ENCODE results near the gene HECTD1. TPM values are rescaled to one million over a fixed set of nuclear protein-coding genes. Genes with fewer than 3 reads are reported as not detected.

The HECTD1 gene
- total RNA-seq, 1 experiment from 2014 or later = 160 TPM

GRCh38 chr14:31109257-31109656 is 98.3 kb downstream of the HECTD1 start:
- ChIA-PET CTCF (interaction anchor here (1.0 kb wide), 1 partner anchor 129 kb away, joined by 3 read pairs; no protein-coding TSS in a partner anchor), RAD21 (ENCODE audit: low non-redundant PET in 1 of 2, low total read pairs in 2 of 2, uncharacterized antibody in 2 of 2, unreplicated experiment in 2 of 2) (no interaction called here), POLR2A (no interaction called here)
- Histone ChIP-seq H4K20me1 (ENCODE audit: insufficient read depth) (no peaks in the 10 kb centered on the region), H3K4me2 (ENCODE audit: low read length) (no peak overlapping the region), H3K27ac (ENCODE audit: low read depth, low read length) (no peak overlapping the region), H3K36me3 (ENCODE audit: control insufficient read depth in 1 of 2, insufficient read depth in 2 of 2, low read length in 2 of 2) (peaks cover 64 to 65% of the 10 kb centered on the region in 2 experiments), H2AFZ (ENCODE audit: low read depth, low read length, poor library complexity, severe bottlenecking) (no peak overlapping the region), H3K9me2 (ENCODE audit: insufficient read depth) (no peaks in the 10 kb centered on the region), H3K9ac (ENCODE audit: low read length) (no peak overlapping the region), H3K27me3 (ENCODE audit: insufficient read depth, low read length) (no peaks in the 10 kb centered on the region), H3K9me3 (ENCODE audit: control insufficient read depth in 1 of 2, insufficient read depth in 1 of 2, low read depth in 1 of 2, low read length in 2 of 2) (no peaks in the 10 kb centered on the region), H3K79me2 (ENCODE audit: insufficient read depth, low read length) (no peaks in the 10 kb centered on the region), H3K4me1 (ENCODE audit: control insufficient read depth in 1 of 2, insufficient read depth in 2 of 2, low read length in 2 of 2) (peaks cover 0 to 3% of the 10 kb centered on the region in 2 experiments; a peak in 1 of 4 replicates), H3K4me3 (replicated peaks in 1 of 2; ENCODE audit: low read depth in 1 of 2, low read length in 2 of 2) (no peak overlapping the region)
- ATAC-seq = no peak
- BruUV-seq (replicated peaks) = no TSS peak
- TF ChIP-seq POLR2AphosphoS5 (IDR thresholded peaks at IDR 0.05; ENCODE audit: low read depth, low read length) (no peak), CBX3 (IDR thresholded peaks at IDR 0.05; ENCODE audit: low read depth) (no peak)
- no peak for DNase-seq (ENCODE audit: low read depth, low spot score)
- intact Hi-C loops (cut with micrococcal nuclease) = no loop called here

DNA sequence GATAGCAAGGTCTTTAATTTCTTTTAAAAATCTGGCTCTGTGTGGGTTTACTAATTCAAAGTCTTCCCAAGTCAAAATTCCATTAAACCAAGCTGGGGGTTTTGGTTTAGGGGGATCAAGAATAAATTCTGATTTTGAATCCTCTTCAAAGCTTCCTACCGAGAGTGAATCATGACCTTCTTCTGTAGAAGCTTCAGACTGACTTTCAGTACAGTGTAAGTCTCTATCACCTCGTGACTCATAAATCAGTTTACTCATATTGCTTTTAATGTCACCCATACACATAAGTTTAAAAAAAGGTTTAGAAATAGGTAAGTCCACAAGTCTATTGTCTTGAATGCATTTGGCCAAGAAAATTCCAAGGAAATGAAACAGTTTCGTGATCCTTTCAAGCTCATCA is 100.8 kb downstream of the HECTD1 start:
- Histone ChIP-seq H2AFZ (ENCODE audit: low read depth, low read length, poor library complexity, severe bottlenecking) (no peak overlapping the region), H3K36me3 (ENCODE audit: control insufficient read depth in 1 of 2, insufficient read depth in 2 of 2, low read length in 2 of 2) (peaks cover 61 to 66% of the 10 kb centered on the region in 2 experiments)
- CTCF ChIA-PET = no interaction called here

More for the DNA sequence above, 100.8 kb downstream of the HECTD1 start:
- Histone ChIP-seq H3K9me2 (ENCODE audit: insufficient read depth) (no peaks in the 10 kb centered on the region), H3K9me3 (ENCODE audit: control insufficient read depth in 1 of 2, insufficient read depth in 1 of 2, low read depth in 1 of 2, low read length in 2 of 2) (no peaks in the 10 kb centered on the region), H3K4me1 (ENCODE audit: control insufficient read depth in 1 of 2, insufficient read depth in 2 of 2, low read length in 2 of 2) (peaks cover 0 to 3% of the 10 kb centered on the region in 2 experiments; a peak in 1 of 4 replicates), H3K79me2 (ENCODE audit: insufficient read depth, low read length) (no peaks in the 10 kb centered on the region), H3K4me2 (ENCODE audit: low read length) (no peak overlapping the region), H3K9ac (ENCODE audit: low read length) (no peak overlapping the region), H4K20me1 (ENCODE audit: insufficient read depth) (no peaks in the 10 kb centered on the region), H3K4me3 (replicated peaks in 1 of 2; ENCODE audit: low read depth in 1 of 2, low read length in 2 of 2) (no peak overlapping the region), H3K27ac (ENCODE audit: low read depth, low read length) (peak overlapping the region; percentile 18; the same call in 1 of the 2 replicates), H3K27me3 (ENCODE audit: insufficient read depth, low read length) (no peaks in the 10 kb centered on the region)
- ChIA-PET POLR2A (no interaction called here), RAD21 (ENCODE audit: low non-redundant PET in 1 of 2, low total read pairs in 2 of 2, uncharacterized antibody in 2 of 2, unreplicated experiment in 2 of 2) (no interaction called here)
- DNase-seq (ENCODE audit: low read depth, low spot score) = no peak
- ATAC-seq = no peak
- intact Hi-C loops (cut with micrococcal nuclease) = no loop called here
- BruUV-seq (replicated peaks) = TSS peak; percentile 41
- TF ChIP-seq, protein P1, sequence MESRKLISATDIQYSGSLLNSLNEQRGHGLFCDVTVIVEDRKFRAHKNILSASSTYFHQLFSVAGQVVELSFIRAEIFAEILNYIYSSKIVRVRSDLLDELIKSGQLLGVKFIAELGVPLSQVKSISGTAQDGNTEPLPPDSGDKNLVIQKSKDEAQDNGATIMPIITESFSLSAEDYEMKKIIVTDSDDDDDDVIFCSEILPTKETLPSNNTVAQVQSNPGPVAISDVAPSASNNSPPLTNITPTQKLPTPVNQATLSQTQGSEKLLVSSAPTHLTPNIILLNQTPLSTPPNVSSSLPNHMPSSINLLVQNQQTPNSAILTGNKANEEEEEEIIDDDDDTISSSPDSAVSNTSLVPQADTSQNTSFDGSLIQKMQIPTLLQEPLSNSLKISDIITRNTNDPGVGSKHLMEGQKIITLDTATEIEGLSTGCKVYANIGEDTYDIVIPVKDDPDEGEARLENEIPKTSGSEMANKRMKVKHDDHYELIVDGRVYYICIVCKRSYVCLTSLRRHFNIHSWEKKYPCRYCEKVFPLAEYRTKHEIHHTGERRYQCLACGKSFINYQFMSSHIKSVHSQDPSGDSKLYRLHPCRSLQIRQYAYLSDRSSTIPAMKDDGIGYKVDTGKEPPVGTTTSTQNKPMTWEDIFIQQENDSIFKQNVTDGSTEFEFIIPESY (IDR thresholded peaks at IDR 0.05; ENCODE audit: extremely low read depth, insufficient replicate concordance, low read length) = no peak
- TF ChIP-seq CBX3 (IDR thresholded peaks at IDR 0.05; ENCODE audit: low read depth) = no peak

Measured in HCT116 (cell line).